ENCODE measurements around the gene NCK2.

DNA sequence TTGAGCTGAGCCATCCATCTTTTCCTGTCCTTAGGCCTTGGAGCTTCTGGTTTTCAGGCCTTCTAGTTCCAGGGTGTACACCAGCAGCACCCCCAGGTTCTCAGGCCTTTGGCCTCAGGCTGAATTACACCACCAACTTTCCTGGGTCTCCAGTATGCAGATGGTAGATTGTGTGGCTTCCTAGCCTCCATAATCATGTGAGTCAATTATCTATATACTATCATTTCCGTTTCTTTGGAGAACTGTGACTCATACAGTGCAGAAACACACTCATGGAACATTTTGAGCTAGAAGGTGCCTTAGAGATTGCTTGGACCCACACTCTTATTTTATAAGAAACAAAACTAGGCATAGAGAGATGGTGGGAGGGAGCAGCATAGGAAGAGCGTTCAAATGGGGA, 167.4 kb downstream of the NCK2 start:
- TF ChIP-seq TAF1 (IDR thresholded peaks at IDR 0.05; ENCODE audit: low read depth, low read length) (no peak), POLR2A (IDR thresholded peaks at IDR 0.05; ENCODE audit: low read depth, low read length) (no peak), POLR2AphosphoS5 (IDR thresholded peaks at IDR 0.05; ENCODE audit: low read depth, low read length) (no peak), SPI1 (IDR thresholded peaks at IDR 0.05; ENCODE audit: low read depth, low read length) (no peak)

Data from GM12891 (cell line).